Myocyte (in vitro differentiated cells): ENCODE measurements around the gene UNK. TPM values are rescaled to one million over a fixed set of nuclear protein-coding genes. Genes with fewer than 3 reads are reported as not detected.

ENCODE experiments used
- DNase-seq: peaks from one replicate; pipeline ENCODE4 v3.0.0-alpha.2; 2012; ENCODE audit warnings: low read depth
- total RNA-seq: library from RNA; depleted of rRNA; stranded (reverse); fragments of >200 nt; gene quantifications from 2 replicates; pipeline ENCODE4 v1.2.3, GENCODE V29; 2014

The UNK gene
- total RNA-seq, 1 donor from 2014 or later, result 12.7 TPM

- DNase-seq, result no peak
Observed at GRCh38 chr17:75831032-75831571, 46.5 kb downstream of the UNK start.

- DNase-seq, result peak; percentile 61
Observed at GRCh38 chr17:75832164-75832651, 47.6 kb downstream of the UNK start.

GRCh38 chr17:75832652-75833400, 48.2 kb downstream of the UNK start:
- no peak for DNase-seq

- peak; percentile 94 for DNase-seq
Observed at GRCh38 chr17:75834279-75834920, 49.8 kb downstream of the UNK start.

- peak; percentile 36 for DNase-seq
Observed at GRCh38 chr17:75834928-75835653, 50.5 kb downstream of the UNK start.

GRCh38 chr17:75835654-75835987, 51.0 kb downstream of the UNK start:
- no peak for DNase-seq

GRCh38 chr17:75836605-75837004, 52.0 kb downstream of the UNK start:
- no peak for DNase-seq

- DNase-seq, result no peak
Observed at GRCh38 chr17:75837899-75838298, 53.3 kb downstream of the UNK start.

- no peak for DNase-seq
Observed at GRCh38 chr17:75838410-75838809, 53.8 kb downstream of the UNK start.

GRCh38 chr17:75839942-75840798, 55.6 kb downstream of the UNK start:
- no peak for DNase-seq

GRCh38 chr17:75840799-75841164, 56.2 kb downstream of the UNK start:
- DNase-seq, result no peak

GRCh38 chr17:75842411-75842810, 57.8 kb downstream of the UNK start:
- DNase-seq, result no peak

GRCh38 chr17:75842963-75843576, 58.5 kb downstream of the UNK start:
- DNase-seq, result no peak

GRCh38 chr17:75843577-75844529, 59.2 kb downstream of the UNK start, which contains the start of gene UNC13D:
Gene UNC13D, minus strand, starts transcription at chr17:75844404. Its CDS starts 67 bp downstream, at chr17:75844337.
- DNase-seq, result no peak

GRCh38 chr17:75844530-75845057, 60.0 kb downstream of the UNK start:
- DNase-seq, result no peak

- DNase-seq, result peak; percentile 77
Observed at GRCh38 chr17:75845058-75845711, 60.6 kb downstream of the UNK start.

GRCh38 chr17:75845933-75846691, 61.5 kb downstream of the UNK start:
- DNase-seq, result no peak
